HG03354 (cell line): Measurements from ENCODE around the gene FAM163B.
"Not testable (repeated sequence)": the region's sequence is repeated elsewhere in the genome, so short reads cannot be mapped to it uniquely, and the experiment has no call there.

ENCODE experiments used
- ATAC-seq: cut with Tn5 transposase; IDR thresholded peaks from one replicate; pipeline ENCODE4 v1.9.1; 2021; ENCODE audit warnings: mild to moderate bottlenecking; ENCODE audit not compliant: unreplicated experiment, poor library complexity, severe bottlenecking

FAM163B gene

GRCh38 chr9:133574771-133575170 lies 34.4 kb downstream of the FAM163B start:
- ATAC-seq, result no peak

- no peak for ATAC-seq
Observed at GRCh38 chr9:133573791-133574515, 35.2 kb downstream of the FAM163B start.

DNA sequence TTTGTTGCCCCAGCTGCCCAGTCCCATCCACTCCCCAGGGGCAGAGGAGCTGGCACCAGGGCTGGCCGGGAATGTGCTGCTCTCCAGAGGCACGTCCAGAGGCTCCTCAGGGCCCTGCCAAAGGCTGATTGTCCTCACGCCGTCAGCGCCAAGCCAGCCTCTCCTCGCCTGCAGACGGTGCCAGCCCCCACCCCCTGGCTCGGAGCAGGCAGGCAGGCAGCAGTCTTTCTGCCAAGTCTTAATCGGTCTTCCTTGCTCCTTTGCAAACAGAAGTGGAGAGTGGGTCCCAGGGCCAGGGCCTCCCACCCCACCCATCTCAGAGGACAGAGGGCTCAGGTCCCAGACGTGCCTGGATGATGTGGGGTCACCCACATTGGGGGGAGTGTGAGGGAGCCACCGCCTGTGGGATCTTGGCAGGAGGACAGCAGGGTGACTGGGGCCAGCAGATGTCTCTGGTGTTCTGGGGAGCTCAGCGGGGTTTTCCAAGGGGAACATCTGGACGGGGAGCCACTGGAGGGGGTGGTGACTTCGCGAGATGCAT lies 36.3 kb downstream of the FAM163B start:
- no peak for ATAC-seq

GRCh38 chr9:133571896-133572595 lies 37.1 kb downstream of the FAM163B start:
- ATAC-seq, result no peak

GRCh38 chr9:133571391-133571890 lies 37.7 kb downstream of the FAM163B start:
- no peak for ATAC-seq

DNA sequence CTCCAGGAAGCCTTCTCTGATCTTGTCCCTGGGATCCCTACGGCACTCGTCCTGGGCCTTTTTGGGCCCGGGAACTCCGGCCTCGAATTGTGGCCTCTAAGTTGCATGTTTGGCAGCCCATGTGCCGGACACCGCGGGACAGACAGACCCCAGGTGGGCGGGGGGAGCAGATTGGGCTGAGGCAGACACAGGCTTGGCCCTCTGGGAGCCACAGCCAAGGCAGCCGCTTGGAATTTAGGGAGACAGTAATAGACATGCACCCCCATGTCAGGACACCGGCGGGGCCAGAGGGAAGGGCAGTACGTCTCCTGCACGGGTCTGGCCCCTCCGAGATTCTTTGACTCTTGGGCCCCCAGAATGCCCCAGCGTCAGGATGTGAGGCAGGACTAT lies 38.5 kb downstream of the FAM163B start:
- ATAC-seq, result no peak

DNA sequence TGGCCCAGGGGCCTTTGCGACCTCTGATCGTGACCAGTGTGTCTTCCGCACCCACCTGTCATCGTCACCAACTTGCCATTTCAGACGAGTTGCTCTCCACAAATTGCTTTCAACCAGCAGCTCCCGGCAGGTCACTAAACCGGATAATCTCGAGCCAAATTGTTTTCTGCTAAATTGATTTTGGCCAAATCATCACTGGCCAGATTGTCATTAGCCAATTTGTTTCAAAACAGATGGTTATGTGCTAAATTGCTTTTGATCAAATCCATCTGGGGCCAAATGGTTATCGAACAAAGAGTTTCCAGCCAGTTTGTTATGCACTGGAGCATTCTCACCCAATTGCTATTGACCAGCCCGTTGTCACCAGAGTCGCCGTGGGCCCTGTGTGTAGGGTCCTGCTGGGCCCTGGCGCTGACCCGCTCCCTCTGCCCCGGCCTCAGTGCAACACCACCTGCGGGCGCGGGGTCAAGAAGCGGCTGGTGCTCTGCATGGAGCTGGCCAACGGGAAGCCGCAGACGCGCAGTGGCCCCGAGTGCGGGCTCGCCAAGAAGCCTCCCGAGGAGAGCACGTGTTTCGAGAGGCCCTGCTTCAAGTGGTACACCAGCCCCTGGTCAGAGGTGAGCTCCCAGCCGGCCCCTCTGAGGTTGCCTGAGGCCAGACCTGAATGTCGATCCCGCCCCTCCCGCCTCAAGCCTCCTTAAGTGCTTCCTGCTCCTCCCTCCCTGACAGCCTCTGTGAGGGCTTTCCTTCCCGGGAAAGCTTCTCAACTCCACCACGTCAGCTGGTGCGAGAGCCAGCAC lies 39.1 kb downstream of the FAM163B start:
- no peak for ATAC-seq

DNA sequence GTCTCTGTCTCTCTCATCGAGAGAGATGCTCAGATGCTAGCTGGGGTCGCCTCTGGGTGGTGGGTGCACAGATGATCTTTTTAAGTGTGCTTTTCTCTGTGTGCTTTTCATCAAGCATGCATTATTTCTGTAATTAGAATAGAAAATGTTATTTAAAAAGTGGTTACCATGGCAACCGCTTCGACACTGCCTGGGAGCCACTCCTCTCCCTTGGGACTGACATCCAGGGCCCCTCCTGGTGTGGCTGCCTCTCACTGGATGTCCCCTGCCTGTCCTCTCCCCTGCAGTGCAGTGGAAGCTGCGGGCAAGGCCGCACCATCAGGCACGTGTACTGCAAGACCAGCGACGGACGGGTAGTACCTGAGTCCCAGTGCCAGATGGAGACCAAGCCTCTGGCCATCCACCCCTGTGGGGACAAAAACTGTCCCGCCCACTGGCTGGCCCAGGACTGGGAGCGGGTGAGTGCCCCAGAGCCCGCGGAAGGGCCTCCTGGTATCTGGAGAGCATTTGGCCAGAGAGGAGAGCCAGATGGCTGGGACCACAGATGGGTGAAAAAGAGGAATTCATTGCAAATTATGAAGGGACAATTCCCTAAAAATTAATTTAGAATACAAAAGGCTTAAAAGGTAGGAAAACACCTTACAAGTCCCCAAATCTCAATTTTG lies 39.9 kb downstream of the FAM163B start:
- ATAC-seq, result no peak

- no peak for ATAC-seq
Observed at GRCh38 chr9:133568186-133568585, 41.0 kb downstream of the FAM163B start.

DNA sequence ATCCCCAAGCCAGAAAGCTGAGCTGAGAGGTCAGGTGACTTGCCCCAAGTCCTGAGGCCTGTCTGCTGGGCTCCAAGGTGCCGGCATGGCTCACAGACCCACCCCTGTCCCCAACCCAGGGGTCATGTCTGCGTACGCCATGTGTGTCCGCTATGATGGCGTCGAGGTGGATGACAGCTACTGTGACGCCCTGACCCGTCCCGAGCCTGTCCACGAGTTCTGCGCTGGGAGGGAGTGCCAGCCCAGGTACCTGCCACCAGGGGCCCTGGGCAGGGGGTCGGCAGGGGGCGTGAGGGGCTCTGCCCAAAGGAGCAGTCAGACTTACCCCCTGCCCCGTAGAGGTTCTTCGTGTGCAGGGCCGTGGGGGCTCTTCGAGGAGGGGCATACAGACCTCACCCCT lies 42.4 kb downstream of the FAM163B start:
- ATAC-seq, result no peak

- ATAC-seq, result no peak
Observed at GRCh38 chr9:133566382-133566781, 42.8 kb downstream of the FAM163B start.

- ATAC-seq, result no peak
Observed at GRCh38 chr9:133564451-133565116, 44.6 kb downstream of the FAM163B start.

DNA sequence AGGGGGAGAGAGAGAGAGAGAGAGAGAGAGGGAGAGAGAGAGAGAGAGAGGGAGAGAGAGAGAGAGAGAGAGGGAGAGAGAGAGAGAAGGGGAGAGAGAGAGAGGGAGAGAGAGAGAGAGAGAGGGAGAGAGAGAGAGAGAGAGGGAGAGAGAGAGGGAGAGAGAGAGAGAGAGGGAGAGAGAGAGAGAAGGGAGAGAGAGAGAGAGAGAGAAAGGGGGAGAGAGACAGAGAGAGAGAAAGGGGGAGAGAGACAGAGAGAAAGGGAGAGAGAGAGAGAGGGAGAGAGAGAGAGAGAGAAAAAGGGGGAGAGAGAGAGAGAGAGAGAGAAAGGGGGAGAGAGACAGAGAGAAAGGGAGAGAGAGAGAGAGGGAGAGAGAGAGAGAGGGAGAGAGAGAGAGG lies 45.4 kb downstream of the FAM163B start:
- ATAC-seq, result not testable (repeated sequence)

DNA sequence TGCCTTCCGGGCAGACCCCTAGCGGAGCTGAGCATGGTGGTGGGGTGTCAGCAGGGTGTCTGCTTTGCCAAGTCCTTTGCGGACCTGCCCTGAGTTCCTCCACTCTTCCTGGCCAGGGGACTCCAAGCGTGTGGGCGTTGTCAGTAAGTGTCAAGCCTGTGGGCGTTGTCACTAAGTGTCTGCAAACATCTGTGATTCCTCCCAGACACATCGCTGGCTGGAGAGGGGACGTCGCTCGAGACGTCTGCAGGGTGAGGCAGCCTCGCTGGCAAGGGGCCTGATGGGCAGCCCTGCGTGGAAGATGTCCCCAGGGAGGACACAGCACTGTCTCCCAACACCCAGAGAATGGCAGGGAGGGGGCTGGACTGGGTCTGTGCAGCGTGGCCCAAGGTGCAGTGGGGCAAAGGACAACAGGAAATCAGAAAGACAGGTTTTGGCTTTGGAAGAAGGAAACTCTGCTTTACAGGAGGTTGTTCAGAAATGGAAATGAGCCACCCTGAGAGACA lies 45.8 kb downstream of the FAM163B start:
- no peak for ATAC-seq

DNA sequence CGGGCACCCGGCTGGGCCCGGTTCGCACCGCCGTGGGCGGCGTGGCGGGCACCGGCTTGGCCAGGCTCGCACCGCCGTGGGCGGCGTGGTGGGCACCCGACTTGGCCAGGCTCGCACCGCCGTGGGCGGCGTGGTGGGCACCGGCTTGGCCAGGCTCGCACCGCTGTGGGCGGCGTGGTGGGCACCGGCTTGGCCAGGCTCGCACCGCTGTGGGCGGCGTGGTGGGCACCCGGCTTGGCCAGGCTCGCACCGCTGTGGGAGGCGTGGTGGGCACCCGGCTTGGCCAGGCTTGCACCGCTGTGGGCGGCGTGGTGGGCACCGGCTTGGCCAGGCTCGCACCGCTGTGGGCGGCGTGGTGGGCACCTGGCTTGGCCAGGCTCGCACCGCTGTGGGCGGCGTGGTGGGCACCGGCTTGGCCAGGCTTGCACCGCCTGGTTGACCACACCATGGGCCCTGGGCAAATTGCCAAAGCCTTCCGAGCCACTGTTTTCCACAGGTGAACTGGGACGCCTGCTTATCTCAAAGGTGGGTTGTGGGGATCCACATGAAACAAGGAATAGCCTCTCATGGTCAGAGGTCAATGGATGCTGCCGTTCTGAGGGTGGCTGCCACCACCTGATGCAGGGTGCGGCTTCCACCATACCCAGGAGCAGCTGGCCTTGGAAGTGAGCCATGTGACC lies 46.4 kb downstream of the FAM163B start:
- ATAC-seq, result no peak

GRCh38 chr9:133561976-133562554 lies 47.1 kb downstream of the FAM163B start:
- no peak for ATAC-seq

DNA sequence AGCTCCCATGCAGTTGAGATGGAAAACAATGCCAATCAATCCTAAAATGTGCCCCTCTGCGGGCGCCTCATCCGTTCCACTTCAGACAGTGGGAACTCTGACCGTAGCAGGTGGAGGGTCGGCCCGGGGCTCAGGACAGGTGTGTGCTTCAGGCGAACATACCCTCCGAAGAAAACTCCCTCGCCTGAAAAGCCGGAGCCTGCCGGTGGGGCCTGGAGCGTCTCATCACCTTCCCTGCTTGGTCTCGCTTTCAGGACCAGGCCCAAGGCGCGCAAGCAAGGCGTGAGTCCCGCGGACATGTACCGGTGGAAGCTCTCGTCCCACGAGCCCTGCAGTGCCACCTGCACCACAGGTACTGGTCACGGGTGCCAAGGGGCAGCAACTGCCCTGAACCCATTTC lies 48.2 kb downstream of the FAM163B start:
- no peak for ATAC-seq

GRCh38 chr9:133560311-133560710 lies 48.9 kb downstream of the FAM163B start:
- no peak for ATAC-seq
